Glutamatergic neuron (in vitro differentiated cells): Measurements from ENCODE around the gene SUGCT. TPM values are rescaled to one million over a fixed set of nuclear protein-coding genes. Genes with fewer than 3 reads are reported as not detected.

Source experiments
- DNase-seq: peaks from one replicate; pipeline ENCODE4 v3.0.0; 2022
- H3K27ac Mint-ChIP-seq: one replicate; pipeline ENCODE4 v1.8.0; 2020; ENCODE audit warnings: mild to moderate bottlenecking, mixed read lengths, inconsistent platforms; ENCODE audit not compliant: unreplicated experiment
- H3K27me3 Mint-ChIP-seq: one replicate; pipeline ENCODE4 v1.8.0; 2020; ENCODE audit warnings: mild to moderate bottlenecking, moderate library complexity, mixed read lengths, inconsistent platforms; ENCODE audit not compliant: unreplicated experiment
- H3K36me3 Mint-ChIP-seq: one replicate; pipeline ENCODE4 v1.8.0; 2020; ENCODE audit warnings: mild to moderate bottlenecking, mixed read lengths, inconsistent platforms; ENCODE audit not compliant: unreplicated experiment
- H3K4me1 Mint-ChIP-seq: one replicate; pipeline ENCODE4 v1.8.0; 2020; ENCODE audit warnings: mild to moderate bottlenecking, low read depth, mixed read lengths, inconsistent platforms; ENCODE audit not compliant: unreplicated experiment
- H3K4me3 Mint-ChIP-seq: one replicate; pipeline ENCODE4 v1.8.0; 2020; ENCODE audit warnings: mild to moderate bottlenecking, mixed read lengths, inconsistent platforms; ENCODE audit not compliant: unreplicated experiment
- H3K9me3 Mint-ChIP-seq: one replicate; pipeline ENCODE4 v1.8.0; 2020; ENCODE audit warnings: mild to moderate bottlenecking, moderate library complexity, mixed read lengths, inconsistent platforms; ENCODE audit not compliant: unreplicated experiment
- CTCF ChIP-seq: fragments of 200-600 bp; sonication (generic); IDR thresholded peaks from one replicate; pipeline ENCODE4 v1.5.0; 2021; ENCODE audit not compliant: partially characterized antibody, unreplicated experiment
- total RNA-seq: library from RNA; stranded (reverse); fragmentation: NEBNext Ultra II Directional; extraction: Animal tissue kit (Norgen Biotek cat#: 25700); gene quantifications from one replicate; pipeline ENCODE4 v1.2.1, GENCODE V29; 2021; ENCODE audit not compliant: unreplicated experiment

The SUGCT gene
- total RNA-seq, 1 donor from 2014 or later: 1.2 TPM

GRCh38 chr7:40826411-40827221 is 691.8 kb downstream of the SUGCT start:
- Mint-ChIP-seq H3K36me3 (no peaks in the 10 kb centered on the region), H3K9me3 (no peaks in the 10 kb centered on the region), H3K27ac (no peak overlapping the region), H3K27me3 (peaks cover 2% of the 10 kb centered on the region), H3K4me1 (peaks cover 5% of the 10 kb centered on the region), H3K4me3 (no peak overlapping the region)
- DNase-seq: no peak
- no peak for TF ChIP-seq CTCF

- Mint-ChIP-seq H3K27ac (no peak overlapping the region), H3K9me3 (no peaks in the 10 kb centered on the region), H3K27me3 (peaks cover 2% of the 10 kb centered on the region), H3K4me1 (peaks cover 5% of the 10 kb centered on the region), H3K4me3 (no peak overlapping the region), H3K36me3 (no peaks in the 10 kb centered on the region)
- no peak for DNase-seq
- no peak for TF ChIP-seq CTCF
Observed at GRCh38 chr7:40827222-40828085, 692.6 kb downstream of the SUGCT start.

- H3K27me3 Mint-ChIP-seq: peaks cover 2% of the 10 kb centered on the region
- H3K4me3 Mint-ChIP-seq: no peak overlapping the region
- no peak for TF ChIP-seq CTCF
- H3K36me3 Mint-ChIP-seq: no peaks in the 10 kb centered on the region
- no peak for DNase-seq
- H3K27ac Mint-ChIP-seq: no peak overlapping the region
- peaks cover 5% of the 10 kb centered on the region for H3K4me1 Mint-ChIP-seq
- H3K9me3 Mint-ChIP-seq: no peaks in the 10 kb centered on the region
Observed at GRCh38 chr7:40828686-40829600, 694.1 kb downstream of the SUGCT start.

GRCh38 chr7:40833191-40833887 is 698.5 kb downstream of the SUGCT start:
- no peak for DNase-seq
- Mint-ChIP-seq H3K4me1 (no peaks in the 10 kb centered on the region), H3K27me3 (no peaks in the 10 kb centered on the region), H3K4me3 (no peak overlapping the region), H3K9me3 (no peaks in the 10 kb centered on the region), H3K36me3 (no peaks in the 10 kb centered on the region), H3K27ac (no peak overlapping the region)
- no peak for TF ChIP-seq CTCF
